HG03469 (cell line): ENCODE measurements around the gene CAB39.
"Not testable (repeated sequence)": the region's sequence is repeated elsewhere in the genome, so short reads cannot be mapped to it uniquely, and the experiment has no call there.

Source experiments
- ATAC-seq: cut with Tn5 transposase; IDR thresholded peaks from one replicate; pipeline ENCODE4 v1.9.1; 2021; ENCODE audit warnings: mild to moderate bottlenecking, moderate library complexity, moderate number of reproducible peaks; ENCODE audit not compliant: unreplicated experiment

CAB39 gene

GRCh38 chr2:230713331-230714135, 891 bp downstream of the CAB39 start:
- ATAC-seq, result no peak

- ATAC-seq, result no peak
These were observed 1.5 kb downstream of the CAB39 start for GRCh38 chr2:230714136-230714480.

GRCh38 chr2:230715201-230715600, 2.6 kb downstream of the CAB39 start:
- no peak for ATAC-seq

- no peak for ATAC-seq
These were observed 3.9 kb downstream of the CAB39 start for GRCh38 chr2:230716588-230716987.

GRCh38 chr2:230717600-230717999, 5.0 kb downstream of the CAB39 start:
- ATAC-seq, result no peak

- ATAC-seq, result no peak
These were observed 6.7 kb downstream of the CAB39 start for GRCh38 chr2:230719340-230719739.

- ATAC-seq, result no peak
These were observed 9.1 kb downstream of the CAB39 start for GRCh38 chr2:230721712-230722111.

- no peak for ATAC-seq
These were observed 9.7 kb downstream of the CAB39 start for GRCh38 chr2:230722207-230722885.

- ATAC-seq, result no peak
These were observed 10.7 kb downstream of the CAB39 start for GRCh38 chr2:230723363-230723762.

- ATAC-seq, result not testable (repeated sequence)
These were observed 12.3 kb downstream of the CAB39 start for GRCh38 chr2:230724957-230725356.

- no peak for ATAC-seq
These were observed 18.9 kb downstream of the CAB39 start for GRCh38 chr2:230731512-230731911.

- no peak for ATAC-seq
These were observed 20.3 kb downstream of the CAB39 start for GRCh38 chr2:230732914-230733401.

- no peak for ATAC-seq
These were observed 21.9 kb downstream of the CAB39 start for GRCh38 chr2:230734247-230735175.

- ATAC-seq, result no peak
These were observed 23.2 kb downstream of the CAB39 start for GRCh38 chr2:230735884-230736283.

- ATAC-seq, result no peak
These were observed 24.7 kb downstream of the CAB39 start for GRCh38 chr2:230737300-230737699.

GRCh38 chr2:230737791-230738226, 25.2 kb downstream of the CAB39 start:
- ATAC-seq, result no peak

- ATAC-seq, result no peak
These were observed 25.8 kb downstream of the CAB39 start for GRCh38 chr2:230738391-230738811.

- no peak for ATAC-seq
These were observed 26.3 kb downstream of the CAB39 start for GRCh38 chr2:230738924-230739323.

- no peak for ATAC-seq
These were observed 27.3 kb downstream of the CAB39 start for GRCh38 chr2:230739961-230740360.

- no peak for ATAC-seq
These were observed 30.1 kb downstream of the CAB39 start for GRCh38 chr2:230742781-230743180.

GRCh38 chr2:230746213-230746612, 33.6 kb downstream of the CAB39 start:
- no peak for ATAC-seq
